ENCODE results near the gene OXGR1.
"Not testable (repeated sequence)": the region's sequence is repeated elsewhere in the genome, so short reads cannot be mapped to it uniquely, and the experiment has no call there.

OXGR1 gene

DNA sequence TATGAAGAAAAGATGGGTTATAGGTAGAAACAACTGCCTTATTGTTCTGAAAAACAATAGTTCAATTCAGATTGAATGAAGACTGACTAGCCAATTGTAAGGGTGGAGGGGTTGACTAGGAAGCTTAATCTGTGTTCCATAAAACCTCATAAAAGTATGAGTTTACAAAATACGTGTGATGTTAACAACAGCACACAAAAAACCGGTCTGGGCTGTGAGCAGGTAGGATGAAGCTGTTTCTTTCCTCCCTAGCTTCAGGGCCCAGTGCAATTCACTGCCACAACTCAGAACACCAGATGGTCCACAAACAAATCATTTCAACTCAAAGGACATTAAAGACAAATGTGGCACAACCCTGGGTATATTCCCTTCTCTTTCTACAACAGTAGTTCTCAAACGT, 3.2 kb downstream of the OXGR1 start:
- H3K4me3 ChIP-seq (ENCODE audit: low read depth, low read length) = no peak overlapping the region
- DNase-seq (ENCODE audit: low read depth) = no peak
- TF ChIP-seq CTCF (IDR thresholded peaks at IDR 0.05; ENCODE audit: insufficient read depth, low read depth, low read length, missing control alignments) = no peak

DNA sequence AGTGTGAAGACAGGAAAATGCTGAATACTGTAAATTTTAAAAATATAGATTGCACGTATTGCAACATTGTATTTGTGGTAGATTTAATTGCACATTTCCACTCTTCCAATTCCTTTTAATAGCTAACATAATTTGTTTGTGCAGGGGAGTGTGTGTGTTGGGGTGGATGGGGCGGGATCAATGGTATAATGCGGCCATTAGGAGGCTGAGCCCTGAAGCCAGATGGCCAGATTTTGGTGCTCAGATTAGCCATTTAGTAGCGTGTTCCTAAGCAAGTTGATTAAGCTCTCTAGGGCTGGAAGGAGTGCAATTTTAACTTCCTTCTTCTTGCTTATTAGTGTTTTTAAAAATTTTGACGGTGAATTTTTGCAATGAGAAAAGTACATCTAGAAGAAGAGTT, 5.8 kb downstream of the OXGR1 start:
- DNase-seq (ENCODE audit: low read depth) = no peak
- H3K4me3 ChIP-seq (ENCODE audit: low read depth, low read length) = no peak overlapping the region
- TF ChIP-seq CTCF (IDR thresholded peaks at IDR 0.05; ENCODE audit: insufficient read depth, low read depth, low read length, missing control alignments) = no peak

- TF ChIP-seq CTCF (IDR thresholded peaks at IDR 0.05; ENCODE audit: insufficient read depth, low read depth, low read length, missing control alignments) = no peak
- peak; percentile 69 for DNase-seq (ENCODE audit: low read depth)
- H3K4me3 ChIP-seq (ENCODE audit: low read depth, low read length) = peak overlapping the region; percentile 36
Observed at GRCh38 chr13:96984051-96984508, 10.2 kb downstream of the OXGR1 start.

DNA sequence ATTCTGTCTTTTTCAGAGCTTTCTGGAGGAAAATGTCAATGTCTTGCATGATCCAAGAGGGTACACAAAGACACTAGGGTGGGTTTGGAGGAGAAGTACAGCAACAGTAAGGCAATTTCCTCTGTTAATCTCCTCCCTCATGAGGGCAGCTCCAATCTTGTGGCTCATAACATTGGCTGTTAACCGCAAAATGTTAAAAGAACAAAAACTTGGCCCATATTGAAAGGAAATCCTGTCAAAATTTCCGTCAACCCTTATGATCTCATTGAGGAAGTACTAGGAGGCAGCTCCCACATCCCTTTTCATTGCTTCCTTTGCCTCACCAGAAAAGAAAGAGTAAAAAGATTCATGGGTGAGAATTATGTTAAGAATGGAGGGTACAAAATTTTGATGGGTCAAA, 11.6 kb downstream of the OXGR1 start:
- TF ChIP-seq CTCF (IDR thresholded peaks at IDR 0.05; ENCODE audit: insufficient read depth, low read depth, low read length, missing control alignments) = no peak
- DNase-seq (ENCODE audit: low read depth) = no peak
- H3K4me3 ChIP-seq (ENCODE audit: low read depth, low read length) = no peak overlapping the region

DNA sequence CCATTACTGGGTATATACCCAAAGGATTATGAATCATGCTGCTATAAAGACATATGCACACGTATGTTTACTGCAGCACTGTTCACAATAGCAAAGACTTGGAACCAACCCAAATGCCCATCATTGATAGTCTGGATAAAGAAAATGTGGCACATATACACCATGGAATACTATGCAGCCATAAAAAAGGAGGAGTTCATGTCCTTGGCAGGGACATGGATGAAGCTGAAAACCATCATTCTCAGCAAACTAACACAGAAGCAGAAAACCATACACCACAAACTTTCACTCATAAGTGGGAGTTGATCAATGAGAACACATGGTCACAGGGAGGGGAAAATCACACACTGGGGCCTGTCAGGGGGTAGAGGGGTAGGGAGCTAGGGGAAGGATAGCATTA, 14.4 kb downstream of the OXGR1 start:
- DNase-seq (ENCODE audit: low read depth); H3K4me3 ChIP-seq (ENCODE audit: low read depth, low read length): not testable (repeated sequence)

- no peak overlapping the region for H3K4me3 ChIP-seq (ENCODE audit: low read depth, low read length)
- TF ChIP-seq CTCF (IDR thresholded peaks at IDR 0.05; ENCODE audit: insufficient read depth, low read depth, low read length, missing control alignments) = no peak
- DNase-seq (ENCODE audit: low read depth) = no peak
Observed at GRCh38 chr13:96968027-96968426, 26.2 kb downstream of the OXGR1 start.

- H3K4me3 ChIP-seq (ENCODE audit: low read depth, low read length) = no peak overlapping the region
- no peak for TF ChIP-seq CTCF (IDR thresholded peaks at IDR 0.05; ENCODE audit: insufficient read depth, low read depth, low read length, missing control alignments)
- no peak for DNase-seq (ENCODE audit: low read depth)
Observed at GRCh38 chr13:96967248-96967745, 27.0 kb downstream of the OXGR1 start.

All from GM12865 (cell line).